CD4-positive, alpha-beta T cell (primary cell): Measurements from ENCODE around the gene MYRIP. TPM values are rescaled to one million over a fixed set of nuclear protein-coding genes. Genes with fewer than 3 reads are reported as not detected.

Experiments
- ATAC-seq: fragments of 200-7000 bp; cut with Tn5 transposase; one replicate; pipeline ENCODE4 v1.10.0; 2022; ENCODE audit warnings: mild to moderate bottlenecking; ENCODE audit not compliant: poor library complexity
- CTCF ChIA-PET: fragments of 350-600 bp; sonication (Branson Sonifier 250); formaldehyde crosslinking; loops from one replicate; lab custom pipeline; 2021; ENCODE audit warnings: antibody characterized with exemption, inconsistent platforms; lab: Charles Lee
- POLR2A ChIA-PET: fragments of 350-600 bp; sonication (Branson Sonifier 250); formaldehyde crosslinking; loops from one replicate; lab custom pipeline; 2021; ENCODE audit warnings: antibody characterized with exemption, inconsistent platforms; lab: Charles Lee
- DNase-seq, 14 experiments: peaks; one replicate each; pipeline ENCODE4 v3.0.0-alpha.2; 2013 to 2020; ENCODE audit warnings: mixed read lengths in 2 of 14
- H3K27ac ChIP-seq, 2 donors: one replicate each; pipeline versions ENCODE4 v1.5.1 to v1.7.0; 2013; ENCODE audit warnings: low read length in 2 of 2, low read depth in 1 of 2, mild to moderate bottlenecking in 1 of 2
- H3K27me3 ChIP-seq, 2 experiments: 1 replicate in 1 of 2; 2 replicates in 1 of 2; pipeline versions ENCODE4 v1.6.1 to v1.7.0; 2013; ENCODE audit warnings: low read length in 2 of 2, control low read depth in 1 of 2, mild to moderate bottlenecking in 1 of 2, moderate library complexity in 1 of 2; ENCODE audit not compliant: insufficient read depth in 2 of 2, control insufficient read depth in 1 of 2
- H3K36me3 ChIP-seq: one replicate; pipeline ENCODE4 v1.6.1; 2013; ENCODE audit warnings: low read length, control low read depth; ENCODE audit not compliant: insufficient read depth
- H3K4me1 ChIP-seq: one replicate; pipeline ENCODE4 v1.6.1; 2013; ENCODE audit warnings: low read length, control low read depth; ENCODE audit not compliant: insufficient read depth
- H3K4me3 ChIP-seq: one replicate; pipeline ENCODE4 v1.5.1; 2013; ENCODE audit warnings: mild to moderate bottlenecking, low read length, moderate library complexity
- H3K9me3 ChIP-seq, 2 experiments: 1 replicate in 1 of 2; 2 replicates in 1 of 2; pipeline versions ENCODE4 v1.6.1 to v1.7.0; 2013; ENCODE audit warnings: low read length in 2 of 2, mild to moderate bottlenecking in 2 of 2, control low read depth in 1 of 2, moderate library complexity in 1 of 2; ENCODE audit not compliant: control insufficient read depth in 1 of 2, insufficient read depth in 1 of 2
- H3K27ac Mint-ChIP-seq: one replicate; pipeline ENCODE4 v1.8.0; 2020; ENCODE audit warnings: mixed read lengths
- H3K27me3 Mint-ChIP-seq: one replicate; pipeline ENCODE4 v1.8.0; 2021; ENCODE audit warnings: mixed read lengths
- H3K36me3 Mint-ChIP-seq: one replicate; pipeline ENCODE4 v1.8.0; 2021; ENCODE audit warnings: low read depth, mixed read lengths
- H3K4me1 Mint-ChIP-seq: one replicate; pipeline ENCODE4 v1.8.0; 2021; ENCODE audit warnings: low read depth, mixed read lengths
- H3K4me3 Mint-ChIP-seq: one replicate; pipeline ENCODE4 v1.8.0; 2020; ENCODE audit warnings: mild to moderate bottlenecking, mixed read lengths
- H3K9me3 Mint-ChIP-seq: one replicate; pipeline ENCODE4 v1.8.0; 2020; ENCODE audit warnings: mixed read lengths
- intact Hi-C, 2 experiments: fragments of 100-400 bp; cut with DNase I in 1 of 2; cut with micrococcal nuclease in 1 of 2; formaldehyde crosslinking; loops; one replicate each; pipeline versions ENCODE4 v1.15.1 to v1.9.0; 2023 to 2025; cut with DNase I, micrococcal nuclease
- total RNA-seq, 174 experiments: library from RNA in 2 of 174; stranded (reverse) in 2 of 174; gene quantifications; one replicate each; pipeline ENCODE4 v1.2.3 and lab custom pipeline; 2021 to 2026
- TF ChIP-seq, protein P1 (sequence below): fragments of 200-600 bp; IDR thresholded peaks from one replicate; pipeline ENCODE4 v1.8.0; 2022; ENCODE audit warnings: antibody characterized with exemption, mild to moderate bottlenecking

MYRIP gene
- total RNA-seq, 2 experiments from 2014 or later: not detected

DNA sequence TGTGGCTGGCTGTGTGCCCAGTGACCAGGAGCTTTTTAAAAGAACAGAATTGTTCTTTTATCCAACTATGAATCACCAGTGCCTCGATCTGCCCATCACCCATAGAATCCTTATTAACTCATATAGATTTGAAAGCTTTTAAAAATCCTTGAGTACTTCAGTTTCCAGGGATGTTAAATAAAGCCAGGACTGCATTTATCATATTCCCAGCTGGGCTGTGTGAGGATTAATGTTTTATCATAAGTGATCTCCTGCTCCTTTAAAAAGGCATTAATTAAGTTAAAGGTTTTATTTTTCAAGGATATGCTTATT is 234.0 kb downstream of the MYRIP start:
- H3K4me1 ChIP-seq: no peaks in the 10 kb centered on the region
- ChIA-PET POLR2A (no interaction called here), CTCF (no interaction called here)
- H3K36me3 ChIP-seq: no peaks in the 10 kb centered on the region
- intact Hi-C loops: no loop called here
- H3K4me1 Mint-ChIP-seq: no peaks in the 10 kb centered on the region
- DNase-seq (no peak), ATAC-seq (no peak)
- TF ChIP-seq, protein P1, sequence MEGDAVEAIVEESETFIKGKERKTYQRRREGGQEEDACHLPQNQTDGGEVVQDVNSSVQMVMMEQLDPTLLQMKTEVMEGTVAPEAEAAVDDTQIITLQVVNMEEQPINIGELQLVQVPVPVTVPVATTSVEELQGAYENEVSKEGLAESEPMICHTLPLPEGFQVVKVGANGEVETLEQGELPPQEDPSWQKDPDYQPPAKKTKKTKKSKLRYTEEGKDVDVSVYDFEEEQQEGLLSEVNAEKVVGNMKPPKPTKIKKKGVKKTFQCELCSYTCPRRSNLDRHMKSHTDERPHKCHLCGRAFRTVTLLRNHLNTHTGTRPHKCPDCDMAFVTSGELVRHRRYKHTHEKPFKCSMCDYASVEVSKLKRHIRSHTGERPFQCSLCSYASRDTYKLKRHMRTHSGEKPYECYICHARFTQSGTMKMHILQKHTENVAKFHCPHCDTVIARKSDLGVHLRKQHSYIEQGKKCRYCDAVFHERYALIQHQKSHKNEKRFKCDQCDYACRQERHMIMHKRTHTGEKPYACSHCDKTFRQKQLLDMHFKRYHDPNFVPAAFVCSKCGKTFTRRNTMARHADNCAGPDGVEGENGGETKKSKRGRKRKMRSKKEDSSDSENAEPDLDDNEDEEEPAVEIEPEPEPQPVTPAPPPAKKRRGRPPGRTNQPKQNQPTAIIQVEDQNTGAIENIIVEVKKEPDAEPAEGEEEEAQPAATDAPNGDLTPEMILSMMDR: no peak
- H3K36me3 Mint-ChIP-seq: no peaks in the 10 kb centered on the region
- no peaks in the 10 kb centered on the region for H3K27me3 Mint-ChIP-seq
- no peak overlapping the region for H3K27ac Mint-ChIP-seq
- H3K4me3 Mint-ChIP-seq: no peak overlapping the region
- no peaks in the 10 kb centered on the region for H3K27me3 ChIP-seq
- H3K4me3 ChIP-seq: no peak overlapping the region
- no peaks in the 10 kb centered on the region for H3K9me3 ChIP-seq
- H3K27ac ChIP-seq: no peak overlapping the region
- H3K9me3 Mint-ChIP-seq: no peaks in the 10 kb centered on the region

DNA sequence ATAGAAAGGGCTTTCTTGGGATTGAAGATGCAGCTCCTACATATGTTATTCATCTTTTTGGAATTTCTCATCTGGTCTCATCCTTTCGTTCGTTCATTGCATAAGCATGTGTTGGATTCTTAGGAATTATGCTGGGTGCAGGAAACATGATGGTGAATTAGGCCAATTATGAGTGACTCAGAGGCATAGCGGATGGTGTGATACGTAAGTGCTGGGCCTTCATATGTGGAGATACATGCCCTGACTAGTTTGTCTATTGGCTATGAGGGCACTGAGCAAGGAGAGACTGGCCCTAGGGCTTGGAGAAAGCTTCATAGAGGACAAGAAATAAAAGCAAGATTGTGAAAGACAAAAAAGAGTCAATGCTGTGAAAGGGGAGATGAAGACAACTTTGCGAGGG is 235.1 kb downstream of the MYRIP start:
- Mint-ChIP-seq H3K27me3 (no peaks in the 10 kb centered on the region), H3K27ac (no peak overlapping the region), H3K9me3 (no peaks in the 10 kb centered on the region), H3K36me3 (no peaks in the 10 kb centered on the region), H3K4me3 (no peak overlapping the region), H3K4me1 (no peaks in the 10 kb centered on the region)
- TF ChIP-seq, protein P1: no peak
- H3K4me3 ChIP-seq: no peak overlapping the region
- ATAC-seq (no peak), DNase-seq (no peak)
- H3K27me3 ChIP-seq: no peaks in the 10 kb centered on the region
- POLR2A ChIA-PET: no interaction called here
- H3K9me3 ChIP-seq: no peaks in the 10 kb centered on the region
- H3K36me3 ChIP-seq: no peaks in the 10 kb centered on the region
- no peak overlapping the region for H3K27ac ChIP-seq
- CTCF ChIA-PET: no interaction called here
- intact Hi-C loops: no loop called here
- H3K4me1 ChIP-seq: no peaks in the 10 kb centered on the region

DNA sequence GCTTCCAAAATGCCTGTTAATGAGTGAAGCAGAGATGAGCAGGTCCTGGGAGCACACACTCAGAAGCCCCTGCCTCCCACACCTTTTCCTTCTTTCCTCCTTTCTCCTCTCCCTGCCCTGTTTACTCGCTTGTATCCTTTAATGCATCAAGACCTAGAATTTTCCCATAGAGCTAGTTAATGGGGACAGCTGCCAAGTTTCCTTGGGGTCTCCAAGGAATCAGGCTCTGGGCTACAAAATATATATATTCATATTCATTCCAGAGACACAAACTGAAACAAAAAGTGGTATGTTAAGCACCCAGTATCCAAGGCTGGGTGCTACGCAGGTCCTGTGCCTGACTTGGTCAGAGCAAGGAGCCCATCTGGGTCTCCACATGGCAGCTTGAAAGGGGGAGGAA is 235.6 kb downstream of the MYRIP start:
- ChIA-PET CTCF (no interaction called here), POLR2A (no interaction called here)
- H3K27me3 Mint-ChIP-seq: no peaks in the 10 kb centered on the region
- Histone ChIP-seq H3K27me3 (no peaks in the 10 kb centered on the region), H3K4me1 (no peaks in the 10 kb centered on the region), H3K36me3 (no peaks in the 10 kb centered on the region), H3K27ac (no peak overlapping the region), H3K4me3 (no peak overlapping the region), H3K9me3 (no peaks in the 10 kb centered on the region)
- no peak overlapping the region for H3K27ac Mint-ChIP-seq
- H3K9me3 Mint-ChIP-seq: no peaks in the 10 kb centered on the region
- DNase-seq (no peak), ATAC-seq (no peak)
- TF ChIP-seq, protein P1: no peak
- no peak overlapping the region for H3K4me3 Mint-ChIP-seq
- no peaks in the 10 kb centered on the region for H3K4me1 Mint-ChIP-seq
- no peaks in the 10 kb centered on the region for H3K36me3 Mint-ChIP-seq
- intact Hi-C loops: no loop called here
